ENCODE data around the gene ESR2.

ESR2 gene

GRCh38 chr14:64158608-64159007 lies 135.6 kb downstream of the ESR2 start:
- no peaks in the 10 kb centered on the region for H3K4me1 ChIP-seq (ENCODE audit: control insufficient read depth, insufficient read depth, low read length)
- H3K36me3 ChIP-seq (ENCODE audit: control insufficient read depth, insufficient read depth, low read length), result 0 out of 2 replicates have a peak, but pooled peaks cover 3% of the 10 kb centered on the region
- WGBS (ENCODE audit: insufficient coverage, insufficient read length), result no CpG with 5 or more reads among the region's 2 CpGs
- H3K27me3 ChIP-seq (ENCODE audit: control insufficient read depth, insufficient read depth, low read length), result no peaks in the 10 kb centered on the region
- no peak overlapping the region for H3K27ac ChIP-seq (ENCODE audit: low read length)
- no peak overlapping the region for H3K4me3 ChIP-seq (ENCODE audit: low read length)
- H3K9me3 ChIP-seq (ENCODE audit: control insufficient read depth, insufficient read depth, low read length), result no peaks in the 10 kb centered on the region
- no peak for DNase-seq (ENCODE audit: low read depth, low spot score)

- Histone ChIP-seq H3K4me3 (ENCODE audit: low read length) (no peak overlapping the region), H3K27me3 (ENCODE audit: control insufficient read depth, insufficient read depth, low read length) (no peaks in the 10 kb centered on the region), H3K4me1 (ENCODE audit: control insufficient read depth, insufficient read depth, low read length) (no peaks in the 10 kb centered on the region), H3K27ac (ENCODE audit: low read length) (no peak overlapping the region), H3K36me3 (ENCODE audit: control insufficient read depth, insufficient read depth, low read length) (no peaks in the 10 kb centered on the region), H3K9me3 (ENCODE audit: control insufficient read depth, insufficient read depth, low read length) (no peaks in the 10 kb centered on the region)
- no peak for DNase-seq (ENCODE audit: low read depth, low spot score)
- WGBS (ENCODE audit: insufficient coverage, insufficient read length), result no CpG with 5 or more reads among the region's 8 CpGs
Observed at GRCh38 chr14:64149921-64150320, 144.2 kb downstream of the ESR2 start.

GRCh38 chr14:64147126-64147790 lies 146.9 kb downstream of the ESR2 start:
- H3K27ac ChIP-seq (ENCODE audit: low read length), result no peak overlapping the region
- H3K4me1 ChIP-seq (ENCODE audit: control insufficient read depth, insufficient read depth, low read length), result no peaks in the 10 kb centered on the region
- DNase-seq (ENCODE audit: low read depth, low spot score), result no peak
- no peaks in the 10 kb centered on the region for H3K36me3 ChIP-seq (ENCODE audit: control insufficient read depth, insufficient read depth, low read length)
- no CpG with 5 or more reads among the region's 7 CpGs for WGBS (ENCODE audit: insufficient coverage, insufficient read length)
- H3K27me3 ChIP-seq (ENCODE audit: control insufficient read depth, insufficient read depth, low read length), result no peaks in the 10 kb centered on the region
- H3K9me3 ChIP-seq (ENCODE audit: control insufficient read depth, insufficient read depth, low read length), result no peaks in the 10 kb centered on the region
- H3K4me3 ChIP-seq (ENCODE audit: low read length), result no peak overlapping the region

- no peak for DNase-seq (ENCODE audit: low read depth, low spot score)
- WGBS (ENCODE audit: insufficient coverage, insufficient read length), result no CpG with 5 or more reads among the region's 9 CpGs
- H3K27ac ChIP-seq (ENCODE audit: low read length), result no peak overlapping the region
- H3K9me3 ChIP-seq (ENCODE audit: control insufficient read depth, insufficient read depth, low read length), result no peaks in the 10 kb centered on the region
- no peaks in the 10 kb centered on the region for H3K36me3 ChIP-seq (ENCODE audit: control insufficient read depth, insufficient read depth, low read length)
- H3K27me3 ChIP-seq (ENCODE audit: control insufficient read depth, insufficient read depth, low read length), result no peaks in the 10 kb centered on the region
- no peaks in the 10 kb centered on the region for H3K4me1 ChIP-seq (ENCODE audit: control insufficient read depth, insufficient read depth, low read length)
- H3K4me3 ChIP-seq (ENCODE audit: low read length), result no peak overlapping the region
Observed at GRCh38 chr14:64137657-64138290, 156.4 kb downstream of the ESR2 start.

GRCh38 chr14:64126548-64126947 lies 167.6 kb downstream of the ESR2 start:
- no peak for DNase-seq (ENCODE audit: low read depth, low spot score)
- no CpG with 5 or more reads among the region's 6 CpGs for WGBS (ENCODE audit: insufficient coverage, insufficient read length)
- peaks cover 6% of the 10 kb centered on the region; the same call in 1 of the 2 replicates for H3K36me3 ChIP-seq (ENCODE audit: control insufficient read depth, insufficient read depth, low read length)

GRCh38 chr14:64125270-64125669 lies 168.9 kb downstream of the ESR2 start:
- H3K36me3 ChIP-seq (ENCODE audit: control insufficient read depth, insufficient read depth, low read length), result peaks cover 6% of the 10 kb centered on the region; the same call in 1 of the 2 replicates
- H3K27ac ChIP-seq (ENCODE audit: low read length), result no peak overlapping the region
- H3K27me3 ChIP-seq (ENCODE audit: control insufficient read depth, insufficient read depth, low read length), result no peaks in the 10 kb centered on the region
- WGBS (ENCODE audit: insufficient coverage, insufficient read length), result no CpG with 5 or more reads among the region's 2 CpGs
- H3K4me3 ChIP-seq (ENCODE audit: low read length), result no peak overlapping the region
- H3K9me3 ChIP-seq (ENCODE audit: control insufficient read depth, insufficient read depth, low read length), result no peaks in the 10 kb centered on the region
- H3K4me1 ChIP-seq (ENCODE audit: control insufficient read depth, insufficient read depth, low read length), result no peaks in the 10 kb centered on the region
- DNase-seq (ENCODE audit: low read depth, low spot score), result no peak

More at GRCh38 chr14:64126548-64126947, 167.6 kb downstream of the ESR2 start:
- H3K9me3 ChIP-seq (ENCODE audit: control insufficient read depth, insufficient read depth, low read length), result no peaks in the 10 kb centered on the region
- no peaks in the 10 kb centered on the region for H3K4me1 ChIP-seq (ENCODE audit: control insufficient read depth, insufficient read depth, low read length)
- H3K27ac ChIP-seq (ENCODE audit: low read length), result no peak overlapping the region
- no peaks in the 10 kb centered on the region for H3K27me3 ChIP-seq (ENCODE audit: control insufficient read depth, insufficient read depth, low read length)
- no peak overlapping the region for H3K4me3 ChIP-seq (ENCODE audit: low read length)

GRCh38 chr14:64123241-64123822 lies 170.8 kb downstream of the ESR2 start:
- no peaks in the 10 kb centered on the region for H3K4me1 ChIP-seq (ENCODE audit: control insufficient read depth, insufficient read depth, low read length)
- no CpG with 5 or more reads among the region's 5 CpGs for WGBS (ENCODE audit: insufficient coverage, insufficient read length)
- DNase-seq (ENCODE audit: low read depth, low spot score), result no peak
- no peak overlapping the region for H3K4me3 ChIP-seq (ENCODE audit: low read length)
- H3K36me3 ChIP-seq (ENCODE audit: control insufficient read depth, insufficient read depth, low read length), result peaks cover 10% of the 10 kb centered on the region; the same call in 1 of the 2 replicates
- H3K27ac ChIP-seq (ENCODE audit: low read length), result no peak overlapping the region
- no peaks in the 10 kb centered on the region for H3K27me3 ChIP-seq (ENCODE audit: control insufficient read depth, insufficient read depth, low read length)
- H3K9me3 ChIP-seq (ENCODE audit: control insufficient read depth, insufficient read depth, low read length), result no peaks in the 10 kb centered on the region

- H3K9me3 ChIP-seq (ENCODE audit: control insufficient read depth, insufficient read depth, low read length), result no peaks in the 10 kb centered on the region
- H3K27me3 ChIP-seq (ENCODE audit: control insufficient read depth, insufficient read depth, low read length), result no peaks in the 10 kb centered on the region
- no peak overlapping the region for H3K4me3 ChIP-seq (ENCODE audit: low read length)
- no peak overlapping the region for H3K27ac ChIP-seq (ENCODE audit: low read length)
- peaks cover 7% of the 10 kb centered on the region; the same call in 1 of the 2 replicates for H3K36me3 ChIP-seq (ENCODE audit: control insufficient read depth, insufficient read depth, low read length)
- no peak for DNase-seq (ENCODE audit: low read depth, low spot score)
- H3K4me1 ChIP-seq (ENCODE audit: control insufficient read depth, insufficient read depth, low read length), result no peaks in the 10 kb centered on the region
Observed at GRCh38 chr14:64119980-64120379, 174.2 kb downstream of the ESR2 start.

GRCh38 chr14:64119500-64119899 lies 174.7 kb downstream of the ESR2 start:
- DNase-seq (ENCODE audit: low read depth, low spot score), result no peak
- H3K4me1 ChIP-seq (ENCODE audit: control insufficient read depth, insufficient read depth, low read length), result no peaks in the 10 kb centered on the region
- WGBS (ENCODE audit: insufficient coverage, insufficient read length), result no CpG with 5 or more reads among the region's 2 CpGs
- H3K9me3 ChIP-seq (ENCODE audit: control insufficient read depth, insufficient read depth, low read length), result no peaks in the 10 kb centered on the region
- no peaks in the 10 kb centered on the region for H3K27me3 ChIP-seq (ENCODE audit: control insufficient read depth, insufficient read depth, low read length)
- no peak overlapping the region for H3K4me3 ChIP-seq (ENCODE audit: low read length)
- peaks cover 7% of the 10 kb centered on the region; the same call in 1 of the 2 replicates for H3K36me3 ChIP-seq (ENCODE audit: control insufficient read depth, insufficient read depth, low read length)
- no peak overlapping the region for H3K27ac ChIP-seq (ENCODE audit: low read length)

GRCh38 chr14:64118892-64119291 lies 175.3 kb downstream of the ESR2 start:
- Histone ChIP-seq H3K27ac (ENCODE audit: low read length) (no peak overlapping the region), H3K4me3 (ENCODE audit: low read length) (no peak overlapping the region), H3K36me3 (ENCODE audit: control insufficient read depth, insufficient read depth, low read length) (peaks cover 7% of the 10 kb centered on the region; the same call in 1 of the 2 replicates), H3K27me3 (ENCODE audit: control insufficient read depth, insufficient read depth, low read length) (no peaks in the 10 kb centered on the region), H3K4me1 (ENCODE audit: control insufficient read depth, insufficient read depth, low read length) (no peaks in the 10 kb centered on the region), H3K9me3 (ENCODE audit: control insufficient read depth, insufficient read depth, low read length) (no peaks in the 10 kb centered on the region)
- no peak for DNase-seq (ENCODE audit: low read depth, low spot score)
- no CpG with 5 or more reads among the region's 2 CpGs for WGBS (ENCODE audit: insufficient coverage, insufficient read length)
